HG03342 (cell line): ENCODE results near the gene ANXA6.
"Not testable (repeated sequence)": the region's sequence is repeated elsewhere in the genome, so short reads cannot be mapped to it uniquely, and the experiment has no call there.

Source experiments
- ATAC-seq: cut with Tn5 transposase; IDR thresholded peaks from one replicate; pipeline ENCODE4 v1.9.1; 2021; ENCODE audit warnings: mild to moderate bottlenecking, moderate library complexity; ENCODE audit not compliant: unreplicated experiment

The ANXA6 gene

DNA sequence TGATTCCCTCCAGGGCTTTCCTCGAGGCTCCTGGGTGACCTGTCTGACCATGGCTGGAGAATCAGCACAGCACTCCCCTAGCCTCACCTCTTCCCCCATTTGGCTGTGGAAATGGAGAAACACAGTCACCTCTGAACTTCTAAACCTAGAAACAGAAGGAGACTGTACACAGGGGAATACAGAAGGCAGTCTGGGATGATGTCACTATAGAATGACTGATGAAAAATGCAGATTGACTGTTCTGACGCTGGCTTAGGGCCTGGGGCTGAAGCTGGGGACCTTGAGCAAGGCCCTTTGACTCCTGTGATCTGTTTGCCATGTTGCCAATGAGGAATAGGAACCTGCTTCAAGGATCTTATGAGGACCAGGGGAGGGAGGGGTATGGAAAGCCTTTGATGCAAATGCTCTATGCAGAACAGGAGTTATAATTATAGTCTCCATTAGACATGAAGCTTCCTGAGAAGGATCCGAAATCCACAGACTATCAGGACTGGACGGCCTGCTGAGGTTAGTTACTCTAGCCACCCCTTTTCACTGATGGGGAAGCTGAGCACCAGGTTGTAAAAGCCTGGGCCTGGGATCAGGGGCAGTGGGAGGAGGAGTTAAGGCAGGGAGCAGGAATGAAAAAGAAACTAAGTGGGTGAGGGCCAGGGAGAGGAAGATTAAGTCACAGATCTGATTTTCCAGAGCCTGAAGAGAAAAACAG lies 24.4 kb upstream of the ANXA6 start:
- ATAC-seq, result no peak

DNA sequence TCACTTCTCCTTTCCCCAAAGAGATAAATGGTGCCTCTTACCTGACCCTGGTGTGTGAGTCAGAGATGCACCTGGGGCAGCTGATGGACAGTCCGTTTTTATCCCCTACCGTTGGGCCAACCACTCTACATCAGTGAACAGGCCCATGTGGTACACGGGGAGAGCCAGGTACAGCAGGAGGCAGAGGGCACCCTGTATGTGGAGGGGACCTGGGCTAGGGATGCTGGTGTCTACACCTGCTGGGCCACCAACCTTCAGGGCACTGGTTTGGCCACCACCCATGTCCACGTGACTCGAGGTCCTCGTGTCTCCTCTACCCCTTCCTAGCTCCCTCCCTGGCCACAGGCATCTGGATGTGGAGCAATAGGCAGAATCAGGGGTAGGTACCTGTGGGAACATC lies 22.7 kb upstream of the ANXA6 start:
- ATAC-seq, result no peak

DNA sequence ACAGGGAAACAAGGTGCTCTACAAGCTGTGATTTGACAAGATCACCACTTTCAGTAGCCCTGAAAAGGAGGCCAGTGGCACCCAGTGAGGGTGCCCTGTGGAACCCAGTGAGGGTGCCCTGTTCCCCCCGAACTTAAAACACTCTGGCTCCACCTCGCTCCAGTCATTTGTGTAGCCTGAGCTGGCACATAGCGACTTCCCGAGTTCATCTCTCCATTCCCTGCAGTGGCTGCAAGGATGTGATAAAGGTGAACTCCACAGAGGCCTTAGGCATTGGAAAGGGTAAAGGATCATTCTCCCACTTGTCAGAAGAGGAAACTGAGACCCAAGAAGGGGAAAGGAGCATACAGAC lies 21.9 kb upstream of the ANXA6 start:
- ATAC-seq, result no peak

DNA sequence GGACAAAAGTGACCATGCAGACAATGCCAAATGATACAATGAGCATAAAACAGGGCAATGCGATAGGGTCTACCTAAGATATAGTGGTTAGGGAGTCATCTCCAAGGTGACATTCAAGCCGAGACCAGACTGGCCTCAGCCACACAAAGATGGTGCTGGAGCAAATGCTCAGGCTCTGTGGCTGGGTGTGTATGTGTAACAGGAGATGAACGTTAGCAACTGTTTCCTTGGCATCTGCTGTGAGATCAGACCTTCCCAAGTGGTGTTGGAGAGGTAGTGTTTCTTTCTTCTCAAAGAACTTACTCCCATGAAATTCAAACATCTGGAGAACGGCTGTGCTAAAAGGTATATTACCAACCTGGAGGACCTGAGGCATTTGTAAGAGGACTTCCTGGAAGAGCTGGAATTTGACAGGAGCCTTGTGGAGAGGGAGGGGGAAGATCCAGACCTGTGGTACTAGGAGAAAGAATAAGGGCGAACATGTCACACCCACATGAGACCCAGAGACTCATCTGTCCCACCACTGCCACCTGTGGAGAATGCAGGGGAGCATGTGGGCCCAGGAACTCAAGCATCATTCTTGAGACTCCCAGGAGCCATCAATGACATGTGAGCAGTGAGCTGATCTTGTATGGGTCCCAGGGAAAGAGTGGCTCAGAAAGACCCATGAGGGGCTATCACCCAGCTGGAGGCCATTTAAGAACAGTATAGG lies 21.4 kb upstream of the ANXA6 start:
- no peak for ATAC-seq

DNA sequence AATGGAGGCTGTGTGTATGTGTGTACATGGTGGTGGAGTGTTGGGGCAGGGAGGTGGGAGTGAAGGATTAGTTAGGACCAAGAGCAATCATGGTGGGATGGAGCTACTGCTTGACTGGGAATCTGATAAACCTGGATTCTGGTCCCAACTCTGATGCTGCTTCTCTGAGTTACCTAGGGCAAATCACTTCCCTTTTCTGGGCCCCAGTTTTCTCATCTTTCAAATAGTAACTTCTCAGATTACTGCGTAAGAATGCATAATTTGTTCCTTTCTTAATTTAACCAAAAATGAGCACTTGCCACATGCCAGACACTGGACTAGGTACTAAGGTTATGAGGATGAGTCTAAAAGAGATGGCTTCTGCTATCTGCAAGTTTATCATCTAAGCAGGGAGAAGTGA lies 20.8 kb upstream of the ANXA6 start:
- ATAC-seq, result no peak

DNA sequence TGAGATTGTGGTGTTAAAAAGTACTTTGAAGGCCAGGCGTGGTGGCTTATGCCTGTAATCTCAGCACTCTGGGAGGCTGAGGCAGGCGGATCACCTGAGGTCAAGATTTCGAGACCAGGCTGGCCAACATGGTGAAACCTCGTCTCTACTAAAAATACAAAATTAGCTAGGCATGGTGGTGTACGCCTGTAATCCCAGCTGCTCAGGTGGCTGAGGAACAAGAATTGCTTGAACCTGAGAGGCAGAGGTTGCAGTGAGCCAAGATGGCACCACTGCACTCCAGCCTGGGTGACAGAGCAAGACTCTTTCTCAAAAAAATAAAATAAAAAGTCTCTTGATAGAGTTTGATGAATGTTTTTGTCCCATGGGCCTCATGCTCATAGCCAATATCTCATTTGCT lies 18.7 kb upstream of the ANXA6 start:
- ATAC-seq, result not testable (repeated sequence)

DNA sequence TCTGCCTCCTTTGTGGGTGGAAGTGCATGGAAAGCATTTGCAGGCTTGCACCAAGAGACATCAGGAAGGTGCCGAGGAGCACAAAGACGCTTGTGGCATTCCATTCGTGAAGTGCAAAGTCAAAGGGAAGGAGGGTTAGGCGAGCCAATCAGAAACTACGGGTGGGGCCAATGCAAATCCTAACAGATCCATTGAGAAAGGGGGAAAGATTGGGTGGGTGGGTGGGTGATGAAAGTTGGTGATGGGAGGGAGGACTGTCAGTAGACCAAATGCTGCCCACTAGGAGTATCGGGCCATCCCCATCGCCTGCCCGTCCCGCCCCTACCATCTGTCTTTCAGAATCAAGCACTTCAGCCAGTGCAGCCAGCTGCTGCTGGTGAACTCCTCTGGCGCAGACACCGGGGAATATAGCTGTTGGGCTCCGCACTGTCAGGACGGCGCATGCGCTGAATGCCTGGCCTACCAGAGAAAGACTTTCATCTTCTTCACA lies 17.1 kb upstream of the ANXA6 start:
- ATAC-seq, result no peak

DNA sequence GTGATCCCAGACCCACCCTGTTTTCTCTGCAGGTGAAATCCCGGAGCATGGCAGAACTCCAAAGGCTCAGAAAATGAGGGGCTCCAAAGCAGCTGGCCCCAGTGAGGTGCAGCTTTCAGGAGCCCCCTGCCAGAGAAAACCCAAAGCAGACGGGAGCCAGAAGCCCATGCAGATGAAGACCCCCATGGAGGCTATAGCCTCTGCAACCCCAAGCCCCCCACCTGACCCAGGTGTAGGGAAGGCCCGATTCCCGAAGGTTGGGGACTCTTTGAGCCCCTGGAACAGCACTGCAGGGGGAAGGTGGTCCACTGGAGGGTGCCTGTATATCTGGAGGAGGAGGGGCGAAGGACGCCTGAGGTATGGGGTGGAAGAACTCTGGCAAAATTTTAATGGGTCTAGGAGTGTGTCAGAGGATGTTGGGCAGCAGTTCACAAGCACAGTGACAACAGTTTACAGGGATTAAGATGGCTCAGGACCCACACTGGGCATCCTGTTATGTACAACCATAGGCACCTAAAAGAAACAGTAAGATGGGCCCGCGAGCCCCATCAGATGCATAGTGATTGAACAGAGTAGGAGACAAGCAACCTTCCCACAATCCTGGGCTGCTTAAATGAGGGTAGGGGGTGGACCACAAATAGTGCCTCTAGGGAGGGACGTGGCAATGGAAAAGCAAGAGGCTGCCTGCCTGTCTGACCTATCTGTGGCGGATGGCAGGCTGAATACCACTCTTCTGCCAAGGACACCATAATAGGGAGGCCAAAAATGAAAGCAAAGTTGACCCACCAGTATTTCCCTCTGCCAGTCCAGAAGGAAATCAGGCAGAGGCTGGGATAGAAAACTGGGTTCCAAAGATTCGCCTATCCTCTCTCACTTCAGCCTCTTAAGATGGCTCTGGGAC lies 16.4 kb upstream of the ANXA6 start:
- ATAC-seq, result no peak

DNA sequence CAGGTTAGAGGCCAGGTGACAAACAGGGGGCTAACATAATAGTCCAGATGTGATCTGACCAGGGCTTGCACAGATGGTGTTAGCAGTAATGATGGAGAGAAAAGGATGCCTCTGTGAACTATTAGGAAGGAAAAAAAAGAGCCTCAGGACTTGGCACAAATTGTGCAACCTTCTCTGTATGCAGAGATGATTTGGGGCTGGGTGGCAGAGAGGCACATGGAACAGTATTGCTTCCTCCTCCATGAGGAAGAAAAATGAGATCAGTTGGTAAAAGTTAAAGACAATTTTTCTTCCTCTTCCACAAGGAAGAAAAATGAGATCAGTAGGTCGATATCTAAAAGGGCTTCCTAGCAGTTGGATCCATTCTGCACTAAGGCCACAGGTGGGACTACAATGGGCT lies 13.9 kb upstream of the ANXA6 start:
- ATAC-seq, result no peak

DNA sequence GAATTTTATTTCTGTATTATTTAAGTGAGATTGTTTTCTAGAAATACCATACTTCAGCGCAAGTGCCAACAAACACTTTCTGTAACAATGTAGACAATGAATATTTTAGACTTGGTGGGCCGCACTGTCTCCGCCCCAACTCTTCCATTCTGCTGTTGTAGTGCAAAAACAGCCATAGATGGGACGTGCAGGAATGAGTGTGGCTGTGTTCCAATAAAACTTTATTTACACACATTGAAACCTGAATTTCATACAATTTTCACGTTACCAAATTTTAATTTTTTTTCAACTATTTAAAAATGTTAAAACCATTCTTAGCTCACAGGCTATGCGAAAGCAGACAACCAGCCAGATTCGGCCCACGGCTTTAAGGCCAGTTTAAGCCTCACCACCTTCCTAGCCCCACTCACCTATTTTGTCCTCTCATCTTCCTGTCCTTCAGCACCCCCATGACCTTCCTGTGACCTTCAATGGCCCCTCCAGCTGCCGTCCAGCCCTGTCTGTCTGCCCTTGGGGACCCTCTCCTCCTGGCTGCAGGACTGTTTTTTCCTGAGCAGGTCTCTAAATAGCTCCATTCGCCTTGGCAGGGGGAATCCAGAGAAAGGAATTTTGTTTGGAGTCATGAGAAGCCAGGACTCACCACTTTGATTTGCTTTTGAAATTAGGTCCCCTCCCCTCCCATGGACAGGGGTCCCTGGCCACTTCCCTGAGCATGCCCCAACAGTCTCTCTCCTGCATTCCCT lies 11.2 kb upstream of the ANXA6 start:
- ATAC-seq, result no peak

DNA sequence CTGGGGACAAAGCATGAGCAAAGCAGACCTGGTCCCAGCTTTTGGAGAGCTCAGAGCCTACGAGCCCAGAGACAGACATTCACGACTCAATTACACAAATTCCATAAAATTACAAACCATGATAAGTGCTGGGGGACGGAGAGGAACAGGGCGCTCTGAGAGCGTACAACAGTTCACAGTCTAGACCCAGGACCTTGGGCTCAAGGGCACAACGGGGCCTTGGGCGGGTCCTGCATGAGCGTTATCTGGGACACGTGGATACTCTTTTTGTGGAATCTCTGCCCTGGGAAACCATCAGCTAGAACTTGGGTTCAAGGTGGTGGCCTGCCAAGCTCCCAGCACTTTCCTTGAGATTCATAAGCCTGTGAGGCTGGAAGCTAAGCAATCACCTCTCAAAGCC lies 9.4 kb upstream of the ANXA6 start:
- no peak for ATAC-seq

DNA sequence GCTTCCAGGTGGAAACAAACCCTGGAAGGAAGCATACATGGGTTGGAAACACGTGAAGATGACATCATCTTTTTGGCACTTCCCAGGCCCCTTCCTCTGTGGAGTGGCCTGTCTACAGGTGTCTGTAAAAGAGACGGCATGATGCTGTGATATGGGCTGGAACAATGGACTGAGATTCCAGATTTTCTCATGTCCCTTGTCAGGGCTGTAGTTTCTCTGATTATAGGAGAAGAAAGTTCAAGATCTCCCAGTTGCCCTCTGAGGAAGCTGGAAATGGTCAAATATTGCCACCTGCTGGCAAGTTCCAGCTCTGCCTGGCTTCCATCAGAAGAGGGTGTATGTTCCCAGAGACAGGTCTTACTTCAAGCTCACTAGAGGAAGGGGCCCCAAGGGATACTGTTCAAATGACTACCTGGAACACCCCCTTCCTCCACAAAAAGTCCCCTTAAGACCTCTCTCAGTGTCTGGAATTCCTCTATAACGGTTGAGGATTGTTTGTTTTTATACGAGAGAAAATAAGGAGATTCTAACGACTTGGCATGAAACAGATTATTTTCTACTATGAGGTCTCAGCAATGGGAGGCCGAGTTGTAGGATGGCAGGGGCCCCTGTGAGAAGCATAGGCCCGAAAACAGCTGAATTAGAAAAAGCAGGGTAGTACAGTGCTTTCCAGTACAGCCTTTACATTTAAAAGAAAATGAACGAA lies 7.3 kb upstream of the ANXA6 start:
- peak; percentile 90 for ATAC-seq

DNA sequence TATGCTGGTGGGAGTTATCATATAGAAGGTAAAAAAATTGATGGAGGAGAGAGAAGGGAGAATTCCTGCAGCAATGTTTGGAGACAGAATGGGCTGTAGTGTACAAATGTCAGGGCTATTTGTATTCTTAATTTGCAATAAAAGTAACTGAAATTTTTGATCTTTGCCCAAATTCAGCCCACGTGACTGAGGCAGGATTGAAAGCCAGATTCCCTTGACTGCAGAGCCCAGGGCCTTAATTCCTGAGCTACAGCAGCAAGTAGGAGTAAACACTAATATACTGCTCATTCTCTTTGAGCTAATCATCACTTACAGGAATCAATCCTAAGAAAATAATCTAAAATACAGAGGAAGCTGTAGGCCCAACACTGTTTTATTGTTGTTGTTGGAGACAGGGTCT lies 5.2 kb upstream of the ANXA6 start:
- ATAC-seq, result no peak

DNA sequence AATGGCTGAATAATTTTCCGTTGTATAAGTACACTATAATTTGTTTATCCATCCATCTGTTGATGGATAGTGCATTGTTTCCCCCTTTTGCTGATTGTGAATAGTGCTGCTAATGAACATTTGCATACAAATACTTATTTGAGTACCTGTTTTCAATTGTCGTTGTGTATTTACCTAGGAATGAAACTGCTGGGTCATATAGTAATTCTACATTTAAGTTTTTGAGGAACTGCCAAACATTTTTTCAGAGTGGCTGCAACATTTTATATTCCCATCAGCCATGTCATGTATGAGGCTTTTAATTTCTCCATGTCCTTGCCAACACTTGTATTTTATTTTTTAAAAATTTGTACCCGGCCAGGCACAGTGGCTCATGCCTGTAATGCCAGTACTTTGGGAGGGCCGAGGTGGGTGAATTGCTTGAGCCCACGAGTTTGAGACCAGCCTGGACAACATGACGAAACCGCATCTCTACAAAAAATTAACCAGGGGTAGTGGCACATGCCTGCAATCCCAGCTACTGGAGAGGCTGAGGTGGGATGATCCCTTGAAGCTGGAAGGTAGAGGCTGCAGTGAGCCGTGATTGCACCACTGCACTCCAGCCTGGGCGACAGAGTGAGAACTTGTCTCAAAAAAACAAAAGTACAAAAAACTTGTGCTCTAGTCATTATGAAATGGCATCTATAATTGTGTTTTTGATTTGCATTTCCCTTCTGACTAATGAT lies 2.2 kb upstream of the ANXA6 start:
- ATAC-seq, result no peak

DNA sequence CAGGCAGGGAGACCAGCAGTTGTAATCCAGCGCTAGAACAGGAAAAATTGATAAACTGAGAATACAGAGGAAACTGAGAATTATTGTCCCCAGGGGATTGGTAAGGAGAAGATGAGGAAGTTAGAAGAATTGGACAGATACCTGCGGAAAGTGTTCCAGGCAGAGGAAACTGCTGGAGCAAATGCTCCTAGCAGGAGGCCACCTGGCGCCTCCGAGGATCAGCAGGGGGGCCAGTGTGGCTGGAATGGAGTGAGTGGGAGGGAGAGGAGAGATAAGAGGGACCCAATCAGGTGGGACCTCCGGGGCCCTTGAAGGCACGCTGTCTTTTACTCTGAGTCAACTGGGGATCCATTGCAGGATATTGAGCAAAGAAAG lies 695 bp upstream of the ANXA6 start:
- no peak for ATAC-seq

DNA sequence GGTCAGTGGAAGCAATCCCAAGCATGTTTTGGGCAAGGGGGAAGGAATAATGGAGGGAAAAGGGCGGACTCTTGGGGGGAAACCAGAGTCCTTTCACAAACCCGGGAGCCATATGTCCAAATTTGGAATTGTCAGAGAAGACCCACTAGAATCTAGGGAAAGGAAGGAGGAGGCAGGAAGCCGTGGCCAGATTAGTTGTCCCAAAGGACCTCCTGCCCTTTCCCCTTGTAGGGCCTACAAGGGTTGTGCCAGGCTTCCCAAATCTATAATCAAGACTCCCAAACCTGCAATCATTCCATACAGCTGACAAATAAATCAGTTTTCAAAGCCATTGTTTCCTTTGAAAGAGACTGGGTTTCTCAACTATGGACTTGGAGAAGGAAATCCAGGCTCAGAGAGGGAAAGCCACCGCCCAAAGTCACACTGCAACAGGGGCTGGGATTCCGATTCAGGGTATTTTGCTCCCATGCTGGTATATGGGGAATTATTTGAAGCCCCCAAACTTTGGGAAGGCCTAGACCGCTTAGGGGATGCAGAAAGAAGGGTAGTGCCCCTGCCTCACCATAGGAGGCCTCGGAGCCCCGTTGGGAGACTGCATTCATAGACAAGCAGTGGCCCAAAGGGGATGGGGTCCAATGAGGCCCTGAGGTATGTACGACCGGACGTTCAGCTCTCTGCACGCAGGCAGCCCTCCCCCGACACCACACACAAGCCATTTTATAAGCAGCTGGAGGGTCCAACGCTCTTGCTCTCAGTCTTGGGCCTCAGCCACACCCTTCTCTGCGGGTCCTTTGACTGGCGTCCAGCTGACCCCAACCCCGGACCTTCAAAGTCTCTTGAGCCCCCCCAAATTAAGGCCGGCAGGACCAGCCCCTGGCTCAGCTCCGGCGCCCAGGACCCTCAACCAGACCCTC lies 815 bp downstream of the ANXA6 start:
- ATAC-seq, result peak; percentile 26

DNA sequence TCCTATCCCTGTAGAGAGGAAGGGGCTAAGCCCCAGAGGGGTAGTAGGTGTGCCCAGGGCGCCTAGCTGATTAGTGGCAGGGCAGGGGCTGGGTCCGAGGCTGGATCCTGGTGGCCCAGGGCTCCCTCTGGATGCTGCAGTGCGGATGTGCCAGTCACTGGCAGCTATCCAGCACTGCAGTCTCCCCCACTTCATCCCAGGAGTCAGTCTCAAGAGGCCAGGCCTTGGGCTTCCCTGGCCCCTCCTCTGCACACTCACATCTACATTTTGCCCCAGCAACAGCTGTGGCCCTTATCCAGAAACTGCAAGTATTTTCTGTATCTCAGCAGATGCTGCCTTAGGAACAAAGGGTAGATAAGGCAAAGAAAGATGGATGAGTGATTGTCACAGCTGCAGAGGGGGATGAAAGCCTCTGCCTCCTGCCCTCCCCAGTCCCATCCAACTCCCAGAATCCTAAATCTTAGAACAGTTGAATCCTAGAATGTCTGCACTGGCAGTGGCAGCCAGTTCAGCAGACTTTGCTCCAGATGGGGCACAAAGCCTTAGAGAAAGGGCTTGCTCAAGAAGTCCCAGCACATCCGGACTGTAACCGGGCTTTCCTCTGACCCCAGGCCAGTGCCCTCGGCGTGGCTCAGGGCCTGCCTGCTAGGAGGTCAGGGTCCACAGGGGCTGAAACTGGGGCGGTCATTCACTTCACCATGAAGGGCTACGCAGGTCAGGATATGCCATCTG lies 1.6 kb downstream of the ANXA6 start:
- peak; percentile 21 for ATAC-seq
